Keratinocyte (primary cell): ENCODE results near the gene PARK7. TPM values are rescaled to one million over a fixed set of nuclear protein-coding genes. Genes with fewer than 3 reads are reported as not detected.
A peak's percentile ranks its signal among the peaks of the same experiment; 100 is the strongest.

Experiments
- DNase-seq: peaks from one replicate; pipeline ENCODE4 v3.0.0-alpha.2; 2011; ENCODE audit warnings: low read depth, missing footprints, low spot score
- FAIRE-seq: peaks from 2 replicates; lab custom pipeline; 2011; peaks lifted over from hg19 to GRCh38; lab: Jason Lieb, UNC
- H2AFZ ChIP-seq: 2 replicates; pipeline ENCODE4 v1.6.0; 2012; ENCODE audit warnings: low read length, control low read depth, inconsistent platforms; ENCODE audit not compliant: control insufficient read depth
- H3K27ac ChIP-seq: 2 replicates; pipeline ENCODE4 v1.5.1; 2011; ENCODE audit warnings: low read length; ENCODE audit not compliant: control insufficient read depth, insufficient read depth
- H3K27me3 ChIP-seq: 3 replicates; pipeline ENCODE4 v1.6.0; 2011; ENCODE audit warnings: low read length; ENCODE audit not compliant: control insufficient read depth, insufficient read depth; ENCODE audit errors: extremely low read depth
- H3K36me3 ChIP-seq, 2 experiments: 2 replicates in 1 of 2; 3 replicates in 1 of 2; pipeline ENCODE4 v1.5.1; 2011; ENCODE audit warnings: low read length in 2 of 2, mild to moderate bottlenecking in 1 of 2; ENCODE audit not compliant: control insufficient read depth in 2 of 2, insufficient read depth in 2 of 2; ENCODE audit errors: extremely low read depth in 1 of 2
- H3K4me1 ChIP-seq: 3 replicates; pipeline ENCODE4 v1.5.1; 2011; ENCODE audit warnings: low read length; ENCODE audit not compliant: control insufficient read depth, insufficient read depth; ENCODE audit errors: extremely low read depth
- H3K4me2 ChIP-seq: 3 replicates; pipeline ENCODE4 v1.6.0; 2011; ENCODE audit warnings: low read depth, low read length; ENCODE audit not compliant: control insufficient read depth, insufficient read depth; ENCODE audit errors: extremely low read depth
- H3K4me3 ChIP-seq, 3 experiments: fragments of 200-600 bp in 1 of 3; sonication (generic) in 1 of 3; 2 replicates in 2 of 3; 3 replicates in 1 of 3; pipeline ENCODE4 v1.5.1; 2011 to 2016; ENCODE audit warnings: low read length in 3 of 3, mild to moderate bottlenecking in 3 of 3, control low read depth in 2 of 3, inconsistent platforms in 1 of 3, low read depth in 1 of 3, mixed read lengths in 1 of 3, mixed run types in 1 of 3, moderate library complexity in 1 of 3; ENCODE audit not compliant: control insufficient read depth in 2 of 3, insufficient read depth in 2 of 3; ENCODE audit errors: extremely low read depth in 1 of 3
- H3K79me2 ChIP-seq: 2 replicates; pipeline ENCODE4 v1.6.0; 2012; ENCODE audit warnings: low read length; ENCODE audit not compliant: control insufficient read depth, insufficient read depth
- H3K9ac ChIP-seq: 3 replicates; pipeline ENCODE4 v1.6.0; 2011; ENCODE audit warnings: low read length; ENCODE audit not compliant: control insufficient read depth, insufficient read depth; ENCODE audit errors: extremely low read depth
- H3K9me1 ChIP-seq: 3 replicates; pipeline ENCODE4 v1.6.0; 2011; ENCODE audit warnings: low read length; ENCODE audit not compliant: control insufficient read depth, insufficient read depth; ENCODE audit errors: extremely low read depth
- H3K9me3 ChIP-seq: 2 replicates; pipeline ENCODE4 v1.5.1; 2012; ENCODE audit warnings: low read depth, low read length; ENCODE audit not compliant: control insufficient read depth
- H4K20me1 ChIP-seq: 3 replicates; pipeline ENCODE4 v1.6.0; 2011; ENCODE audit warnings: low read length; ENCODE audit not compliant: control insufficient read depth, insufficient read depth; ENCODE audit errors: extremely low read depth
- CTCF ChIP-seq, 3 experiments: IDR thresholded peaks in 1 of 3; conservative IDR thresholded peaks in 1 of 3; optimal IDR thresholded peaks in 1 of 3; 2 replicates in 2 of 3; 3 replicates in 1 of 3; pipeline versions ENCODE3 to v1.5.1; 2011; ENCODE audit warnings: low read length in 3 of 3, mild to moderate bottlenecking in 3 of 3, moderate library complexity in 2 of 3, control low read depth in 1 of 3, inconsistent platforms in 1 of 3; ENCODE audit not compliant: insufficient read depth in 2 of 3; ENCODE audit errors: extremely low read depth in 1 of 3
- EZH2 ChIP-seq: IDR thresholded peaks from one replicate; pipeline ENCODE4 v1.6.1; 2012; ENCODE audit warnings: inconsistent platforms, mild to moderate bottlenecking, low read length, moderate library complexity
- dilution Hi-C: fragments of 300-500 bp; cut with MboI; formaldehyde crosslinking; loops from one replicate; pipeline ENCODE4 v1.7.0; 2020; ENCODE audit warnings: low sequenced_read_pairs; ENCODE audit not compliant: extremely low pct_ligation_motif_present
- polyA plus RNA-seq, 5 experiments: library from polyadenylated mRNA; depleted of rRNA in 3 of 5; stranded (reverse) in 3 of 5; stranded (forward) in 1 of 5; unstranded in 1 of 5; fragments of >200 nt; gene quantifications; 1 replicate in 1 of 5; 2 replicates in 3 of 5; 3 replicates in 1 of 5; pipeline versions ENCODE4 v1.2.1 to v1.2.3, GENCODE V29; 2011 to 2012; ENCODE audit warnings: missing spikeins in 2 of 5, low read depth in 1 of 5, low replicate concordance in 1 of 5

Gene PARK7
- polyA plus RNA-seq, 1 donor (not counting 4 experiments of a cell fraction or from before 2014, with no cell fraction given) = 502 TPM

GRCh38 chr1:8019229-8019620 is 57.7 kb downstream of the PARK7 start:
- Histone ChIP-seq H3K9me3 (no peaks in the 10 kb centered on the region), H3K4me3 (peak overlapping the region in 2 of 3 experiments; percentile 53 to 59), H2AFZ (no peak overlapping the region), H3K9ac (peak overlapping the region; percentile 56), H3K4me2 (peak overlapping the region; percentile 97), H3K27ac (peak overlapping the region; percentile 82), H3K9me1 (peaks cover 4% of the 10 kb centered on the region), H3K36me3 (peaks cover 2 to 36% of the 10 kb centered on the region in 2 experiments), H3K4me1 (peaks cover 98% of the 10 kb centered on the region), H3K79me2 (peaks cover 94% of the 10 kb centered on the region), H3K27me3 (no peaks in the 10 kb centered on the region), H4K20me1 (peaks cover 20% of the 10 kb centered on the region)
- no peak for TF ChIP-seq EZH2
- no peak for TF ChIP-seq CTCF (optimal IDR thresholded peaks at IDR 0.05 in 1 of 3, IDR thresholded peaks at IDR 0.05 in 1 of 3, conservative IDR thresholded peaks at IDR 0.05 in 1 of 3; ENCODE audit: extremely low read depth in 1 of 3, insufficient read depth in 2 of 3, low read length in 3 of 3)
- DNase-seq (no peak), FAIRE-seq (no peak)
- dilution Hi-C loops = loop anchor here (25.0 kb wide), 1 partner anchor 293 kb away; the partner anchor contains the start of gene SLC45A1

- FAIRE-seq = peak; percentile 80
- Histone ChIP-seq H3K9me1 (peaks cover 4% of the 10 kb centered on the region), H3K27me3 (no peaks in the 10 kb centered on the region), H3K9me3 (no peaks in the 10 kb centered on the region), H3K4me3 (peak overlapping the region in 2 of 3 experiments; percentile 59 to 61), H3K4me2 (peak overlapping the region; percentile 97), H3K36me3 (peaks cover 1 to 34% of the 10 kb centered on the region in 2 experiments), H2AFZ (no peak overlapping the region), H3K9ac (peak overlapping the region; percentile 56), H3K4me1 (peaks cover 92% of the 10 kb centered on the region), H4K20me1 (peaks cover 18% of the 10 kb centered on the region), H3K79me2 (peaks cover 95% of the 10 kb centered on the region), H3K27ac (peak overlapping the region; percentile 82)
- dilution Hi-C loops = loop anchor here (25.0 kb wide), 1 partner anchor 292 kb away; the partner anchor contains the start of gene SLC45A1
- DNase-seq = no peak
- TF ChIP-seq EZH2 = no peak
Measured at GRCh38 chr1:8020032-8020431, 58.5 kb downstream of the PARK7 start.
